ENCODE results near the gene SELENON. TPM values are rescaled to one million over a fixed set of nuclear protein-coding genes. Genes with fewer than 3 reads are reported as not detected.

Gene SELENON
- total RNA-seq, 1 experiment from 2014 or later, result 57.2 TPM

DNA sequence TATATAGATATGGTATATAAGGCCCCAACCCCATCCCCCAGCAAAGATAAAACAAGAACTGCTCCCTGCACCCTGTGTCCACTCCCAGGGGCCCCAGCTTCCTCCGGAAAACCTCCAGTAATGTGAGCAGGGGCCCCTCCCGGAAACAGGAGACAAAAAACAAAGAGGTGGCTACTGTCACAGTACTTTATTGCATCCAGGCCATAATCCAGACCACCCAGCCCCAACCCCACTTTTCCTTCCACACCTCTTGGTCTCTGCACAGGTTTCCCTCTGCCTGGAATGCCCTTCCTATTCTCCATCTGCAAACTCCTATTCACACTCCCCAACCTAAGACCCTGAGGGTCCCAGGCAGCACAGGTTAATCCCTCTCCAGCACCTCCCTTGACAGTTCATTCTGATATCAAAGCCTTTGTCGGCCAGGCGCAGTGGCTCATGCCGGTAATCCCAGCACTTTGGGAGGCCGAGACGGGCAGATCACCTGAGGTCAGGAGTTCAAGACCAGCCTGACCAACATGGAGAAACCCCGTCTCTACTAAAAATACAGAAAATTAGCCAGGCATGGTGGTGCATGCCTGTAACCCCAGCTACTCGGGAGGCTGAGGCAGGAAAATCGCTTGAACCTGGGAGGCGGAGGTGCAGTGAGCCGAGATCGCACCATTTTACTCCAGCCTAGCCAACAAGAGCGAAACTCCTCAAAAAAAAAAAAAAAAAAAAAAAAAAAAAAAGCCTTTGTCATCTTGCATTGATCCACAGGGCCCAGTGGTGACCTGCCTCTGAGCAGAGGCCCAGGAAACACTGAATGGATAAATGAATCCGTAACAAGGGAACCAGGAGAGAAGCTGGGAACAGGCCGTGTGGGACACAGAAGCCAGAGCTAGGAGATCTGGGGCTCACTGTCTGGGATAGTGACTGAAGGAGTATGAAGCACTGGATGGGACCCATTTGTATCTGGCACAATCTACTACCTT, 61.6 kb downstream of the SELENON start:
- no peaks in the 10 kb centered on the region for H3K27me3 ChIP-seq (ENCODE audit: control insufficient read depth, insufficient read depth, low read length)
- intact Hi-C loops (cut with micrococcal nuclease; ENCODE audit: unreplicated experiment) (no loop called here), in situ Hi-C loops (cut with HindIII; ENCODE audit: low pct_unique_long_range_greater_than_20kb, low sequenced_read_pairs) (no loop called here)
- H3K9me3 ChIP-seq (ENCODE audit: control insufficient read depth, insufficient read depth, low read depth, low read length), result no peaks in the 10 kb centered on the region
- TSS peak; percentile 43 for BruUV-seq (replicated peaks)
- H3K36me3 ChIP-seq (ENCODE audit: control insufficient read depth, insufficient read depth, low read length), result no peaks in the 10 kb centered on the region; the same call in 1 of the 2 replicates
- DNase-seq (ENCODE audit: low read depth, low spot score), result no peak
- ATAC-seq, result no peak
- ChIA-PET CTCF (no interaction called here), POLR2A (no interaction called here)
- no peak for TF ChIP-seq POLR2AphosphoS5 (IDR thresholded peaks at IDR 0.05; ENCODE audit: low read depth, low read length)
- no peak for TF ChIP-seq TCF7L2 (IDR thresholded peaks at IDR 0.05; ENCODE audit: low read depth, low read length)
- TF ChIP-seq, protein P1, sequence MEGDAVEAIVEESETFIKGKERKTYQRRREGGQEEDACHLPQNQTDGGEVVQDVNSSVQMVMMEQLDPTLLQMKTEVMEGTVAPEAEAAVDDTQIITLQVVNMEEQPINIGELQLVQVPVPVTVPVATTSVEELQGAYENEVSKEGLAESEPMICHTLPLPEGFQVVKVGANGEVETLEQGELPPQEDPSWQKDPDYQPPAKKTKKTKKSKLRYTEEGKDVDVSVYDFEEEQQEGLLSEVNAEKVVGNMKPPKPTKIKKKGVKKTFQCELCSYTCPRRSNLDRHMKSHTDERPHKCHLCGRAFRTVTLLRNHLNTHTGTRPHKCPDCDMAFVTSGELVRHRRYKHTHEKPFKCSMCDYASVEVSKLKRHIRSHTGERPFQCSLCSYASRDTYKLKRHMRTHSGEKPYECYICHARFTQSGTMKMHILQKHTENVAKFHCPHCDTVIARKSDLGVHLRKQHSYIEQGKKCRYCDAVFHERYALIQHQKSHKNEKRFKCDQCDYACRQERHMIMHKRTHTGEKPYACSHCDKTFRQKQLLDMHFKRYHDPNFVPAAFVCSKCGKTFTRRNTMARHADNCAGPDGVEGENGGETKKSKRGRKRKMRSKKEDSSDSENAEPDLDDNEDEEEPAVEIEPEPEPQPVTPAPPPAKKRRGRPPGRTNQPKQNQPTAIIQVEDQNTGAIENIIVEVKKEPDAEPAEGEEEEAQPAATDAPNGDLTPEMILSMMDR (IDR thresholded peaks at IDR 0.05), result no peak
- no peak for TF ChIP-seq SIN3A (IDR thresholded peaks at IDR 0.05; ENCODE audit: borderline replicate concordance, insufficient read depth, low read depth, low read length)
- TF ChIP-seq, protein P2, sequence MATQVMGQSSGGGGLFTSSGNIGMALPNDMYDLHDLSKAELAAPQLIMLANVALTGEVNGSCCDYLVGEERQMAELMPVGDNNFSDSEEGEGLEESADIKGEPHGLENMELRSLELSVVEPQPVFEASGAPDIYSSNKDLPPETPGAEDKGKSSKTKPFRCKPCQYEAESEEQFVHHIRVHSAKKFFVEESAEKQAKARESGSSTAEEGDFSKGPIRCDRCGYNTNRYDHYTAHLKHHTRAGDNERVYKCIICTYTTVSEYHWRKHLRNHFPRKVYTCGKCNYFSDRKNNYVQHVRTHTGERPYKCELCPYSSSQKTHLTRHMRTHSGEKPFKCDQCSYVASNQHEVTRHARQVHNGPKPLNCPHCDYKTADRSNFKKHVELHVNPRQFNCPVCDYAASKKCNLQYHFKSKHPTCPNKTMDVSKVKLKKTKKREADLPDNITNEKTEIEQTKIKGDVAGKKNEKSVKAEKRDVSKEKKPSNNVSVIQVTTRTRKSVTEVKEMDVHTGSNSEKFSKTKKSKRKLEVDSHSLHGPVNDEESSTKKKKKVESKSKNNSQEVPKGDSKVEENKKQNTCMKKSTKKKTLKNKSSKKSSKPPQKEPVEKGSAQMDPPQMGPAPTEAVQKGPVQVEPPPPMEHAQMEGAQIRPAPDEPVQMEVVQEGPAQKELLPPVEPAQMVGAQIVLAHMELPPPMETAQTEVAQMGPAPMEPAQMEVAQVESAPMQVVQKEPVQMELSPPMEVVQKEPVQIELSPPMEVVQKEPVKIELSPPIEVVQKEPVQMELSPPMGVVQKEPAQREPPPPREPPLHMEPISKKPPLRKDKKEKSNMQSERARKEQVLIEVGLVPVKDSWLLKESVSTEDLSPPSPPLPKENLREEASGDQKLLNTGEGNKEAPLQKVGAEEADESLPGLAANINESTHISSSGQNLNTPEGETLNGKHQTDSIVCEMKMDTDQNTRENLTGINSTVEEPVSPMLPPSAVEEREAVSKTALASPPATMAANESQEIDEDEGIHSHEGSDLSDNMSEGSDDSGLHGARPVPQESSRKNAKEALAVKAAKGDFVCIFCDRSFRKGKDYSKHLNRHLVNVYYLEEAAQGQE (IDR thresholded peaks at IDR 0.05; ENCODE audit: insufficient read depth in 1 of 2, low read depth in 2 of 2, low read length in 1 of 2), result no peak
- peaks cover 15% of the 10 kb centered on the region; the same call in 1 of the 2 replicates for H3K4me1 ChIP-seq (ENCODE audit: control insufficient read depth, insufficient read depth, low read length)
- H3K4me3 ChIP-seq (ENCODE audit: low read depth in 2 of 2, low read length in 2 of 2), result no peak overlapping the region
- H3K27ac ChIP-seq (ENCODE audit: low read length), result peak overlapping the region; percentile 5; the same call in 1 of the 2 replicates

DNA sequence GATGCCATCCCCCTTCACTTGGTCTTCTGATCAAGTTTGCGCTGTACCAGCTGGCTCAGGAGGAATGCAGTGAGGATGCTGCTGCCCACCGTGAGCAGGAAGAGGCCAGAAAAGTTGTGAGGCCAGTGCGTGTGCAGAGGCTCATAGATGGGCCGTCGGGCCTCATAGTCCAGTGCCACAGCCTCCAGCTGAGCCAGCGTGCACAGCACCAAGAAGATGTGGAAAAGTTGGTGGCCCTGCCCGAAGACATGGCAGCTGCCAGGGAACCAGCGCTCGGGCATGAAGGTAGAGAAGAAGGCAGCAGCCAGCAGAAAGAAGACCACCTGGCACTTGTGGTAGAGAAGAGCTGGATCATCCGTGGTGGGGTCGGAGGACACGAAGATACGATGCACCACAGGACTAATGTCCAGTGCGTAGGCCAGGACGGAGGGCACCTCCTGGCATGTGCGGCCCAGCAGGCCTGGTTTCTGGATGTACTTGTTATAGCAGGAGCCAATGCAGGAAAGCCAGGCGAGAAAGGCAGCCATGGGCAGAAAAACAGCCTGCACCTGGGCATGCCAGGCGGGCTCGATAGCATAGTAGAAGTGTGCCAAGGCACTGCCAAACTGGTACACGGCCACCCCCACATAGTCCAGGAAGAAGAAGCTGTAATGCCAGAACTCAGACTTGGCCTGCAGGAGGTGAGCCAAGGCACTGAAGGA, 62.9 kb downstream of the SELENON start:
- no peaks in the 10 kb centered on the region; the same call in 1 of the 2 replicates for H3K36me3 ChIP-seq (ENCODE audit: control insufficient read depth, insufficient read depth, low read length)
- ATAC-seq, result no peak
- peaks cover 15% of the 10 kb centered on the region; the same call in 1 of the 2 replicates for H3K4me1 ChIP-seq (ENCODE audit: control insufficient read depth, insufficient read depth, low read length)
- no peak for DNase-seq (ENCODE audit: low read depth, low spot score)
- in situ Hi-C loops (cut with HindIII; ENCODE audit: low pct_unique_long_range_greater_than_20kb, low sequenced_read_pairs) (no loop called here), intact Hi-C loops (cut with micrococcal nuclease; ENCODE audit: unreplicated experiment) (no loop called here)
- no peaks in the 10 kb centered on the region for H3K27me3 ChIP-seq (ENCODE audit: control insufficient read depth, insufficient read depth, low read length)
- H3K4me3 ChIP-seq (ENCODE audit: low read depth in 2 of 2, low read length in 2 of 2), result no peak overlapping the region
- ChIA-PET CTCF (interaction anchor here (0.6 kb wide), 1 partner anchor 212 kb away, joined by 3 read pairs; no protein-coding TSS in a partner anchor), POLR2A (no interaction called here)
- TF ChIP-seq POLR2AphosphoS5 (IDR thresholded peaks at IDR 0.05; ENCODE audit: low read depth, low read length) (no peak), SIN3A (IDR thresholded peaks at IDR 0.05; ENCODE audit: borderline replicate concordance, insufficient read depth, low read depth, low read length) (no peak), TCF7L2 (IDR thresholded peaks at IDR 0.05; ENCODE audit: low read depth, low read length) (no peak)
- TF ChIP-seq, protein P1 (IDR thresholded peaks at IDR 0.05), result no peak
- TF ChIP-seq, protein P2 (IDR thresholded peaks at IDR 0.05; ENCODE audit: insufficient read depth in 1 of 2, low read depth in 2 of 2, low read length in 1 of 2), result no peak
- BruUV-seq (replicated peaks), result no TSS peak
- H3K27ac ChIP-seq (ENCODE audit: low read length), result no peak overlapping the region; the same call in 1 of the 2 replicates
- H3K9me3 ChIP-seq (ENCODE audit: control insufficient read depth, insufficient read depth, low read depth, low read length), result no peaks in the 10 kb centered on the region
